ENCODE data around the gene LAMB3. TPM values are rescaled to one million over a fixed set of nuclear protein-coding genes. Genes with fewer than 3 reads are reported as not detected.

The LAMB3 gene
- total RNA-seq, 1 experiment from 2014 or later, result 70.2 TPM

- no peak for ATAC-seq
- no peak overlapping the region for H3K4me2 ChIP-seq (ENCODE audit: low read length)
- no peaks in the 10 kb centered on the region for H4K20me1 ChIP-seq (ENCODE audit: insufficient read depth)
- no peaks in the 10 kb centered on the region for H3K79me2 ChIP-seq (ENCODE audit: insufficient read depth, low read length)
- no peaks in the 10 kb centered on the region for H3K4me1 ChIP-seq (ENCODE audit: control insufficient read depth in 1 of 2, insufficient read depth in 2 of 2, low read length in 2 of 2)
- no TSS peak for BruUV-seq (replicated peaks)
- no peak overlapping the region for H3K9ac ChIP-seq (ENCODE audit: low read length)
- RAD21 ChIA-PET (ENCODE audit: low non-redundant PET in 1 of 2, low total read pairs in 2 of 2, uncharacterized antibody in 2 of 2, unreplicated experiment in 2 of 2), result no interaction called here
- H2AFZ ChIP-seq (ENCODE audit: low read depth, low read length, poor library complexity, severe bottlenecking), result no peak overlapping the region
- no peaks in the 10 kb centered on the region for H3K9me2 ChIP-seq (ENCODE audit: insufficient read depth)
- peaks cover 0 to 11% of the 10 kb centered on the region in 2 experiments; a peak in 3 of 4 replicates for H3K36me3 ChIP-seq (ENCODE audit: control insufficient read depth in 1 of 2, insufficient read depth in 2 of 2, low read length in 2 of 2)
- no peaks in the 10 kb centered on the region for H3K9me3 ChIP-seq (ENCODE audit: control insufficient read depth in 1 of 2, insufficient read depth in 1 of 2, low read depth in 1 of 2, low read length in 2 of 2)
- POLR2A ChIA-PET, result no interaction called here
- H3K27ac ChIP-seq (ENCODE audit: low read depth, low read length), result no peak overlapping the region
- H3K4me3 ChIP-seq (replicated peaks in 1 of 2; ENCODE audit: low read depth in 1 of 2, low read length in 2 of 2), result no peak overlapping the region
- intact Hi-C loops (cut with micrococcal nuclease), result no loop called here
- no peak for DNase-seq (ENCODE audit: low read depth, low spot score)
- H3K27me3 ChIP-seq (ENCODE audit: insufficient read depth, low read length), result no peaks in the 10 kb centered on the region
- no peak for TF ChIP-seq ELF1 (IDR thresholded peaks at IDR 0.05; ENCODE audit: borderline replicate concordance, low read depth)
- TF ChIP-seq RAD21 (IDR thresholded peaks at IDR 0.05; ENCODE audit: low read depth), result no peak
- no peak for TF ChIP-seq TCF7L2 (IDR thresholded peaks at IDR 0.05; ENCODE audit: borderline replicate concordance, extremely low read depth, insufficient read depth, insufficient read length)
- TF ChIP-seq ATF3 (IDR thresholded peaks at IDR 0.05), result no peak
- TF ChIP-seq YY1 (IDR thresholded peaks at IDR 0.05; ENCODE audit: extremely low read depth, insufficient replicate concordance, low read depth, low read length), result no peak
- TF ChIP-seq EGR1 (IDR thresholded peaks at IDR 0.05; ENCODE audit: low read depth), result no peak
- no peak for TF ChIP-seq REST (IDR thresholded peaks at IDR 0.05; ENCODE audit: low read depth)
- TF ChIP-seq CBX3 (IDR thresholded peaks at IDR 0.05; ENCODE audit: low read depth), result no peak
- TF ChIP-seq CTCF (IDR thresholded peaks at IDR 0.05 in 2 of 3, conservative IDR thresholded peaks at IDR 0.05 in 1 of 3; ENCODE audit: borderline replicate concordance in 1 of 3, insufficient read depth in 1 of 3, low read depth in 2 of 3, low read length in 2 of 3), result no peak
- no peak for TF ChIP-seq EZH2phosphoT487 (IDR thresholded peaks at IDR 0.05; ENCODE audit: borderline replicate concordance)
- no peak for TF ChIP-seq CEBPB (IDR thresholded peaks at IDR 0.05; ENCODE audit: low read depth)
- no peak for TF ChIP-seq SP1 (IDR thresholded peaks at IDR 0.05; ENCODE audit: low read depth)
- no peak for TF ChIP-seq POLR2A (IDR thresholded peaks at IDR 0.05; ENCODE audit: borderline replicate concordance, extremely low read depth, insufficient read depth, insufficient read length)
- TF ChIP-seq MAX (IDR thresholded peaks at IDR 0.05), result no peak
- TF ChIP-seq POLR2AphosphoS5 (IDR thresholded peaks at IDR 0.05; ENCODE audit: low read depth, low read length), result no peak
- TF ChIP-seq ZFX (IDR thresholded peaks at IDR 0.05), result no peak
- no peak for TF ChIP-seq EZH2 (IDR thresholded peaks at IDR 0.05)
- TF ChIP-seq JUND (IDR thresholded peaks at IDR 0.05), result no peak
- TF ChIP-seq ZNF274 (IDR thresholded peaks at IDR 0.05; ENCODE audit: low read depth, low read length), result no peak
- no peak for TF ChIP-seq FOSL1 (IDR thresholded peaks at IDR 0.05; ENCODE audit: low read depth)
- CTCF ChIA-PET, result no interaction called here
Measured at GRCh38 chr1:209618291-209618690, 33.9 kb downstream of the LAMB3 start.
